ENCODE data around the gene ALG14.
"Not testable (repeated sequence)": the region's sequence is repeated elsewhere in the genome, so short reads cannot be mapped to it uniquely, and the experiment has no call there.

ALG14 gene

GRCh38 chr1:94947437-94947836 lies 125.3 kb downstream of the ALG14 start:
- DNase-seq (ENCODE audit: insufficient read length, low spot score) (no peak), FAIRE-seq (no peak)
- no peak for TF ChIP-seq POU2F2 (IDR thresholded peaks at IDR 0.05; ENCODE audit: low read depth, low read length)
- TF ChIP-seq POLR2AphosphoS5 (IDR thresholded peaks at IDR 0.05; ENCODE audit: low read depth, low read length), result no peak
- no peak for TF ChIP-seq POLR2A (IDR thresholded peaks at IDR 0.05; ENCODE audit: low read depth, low read length)
- TF ChIP-seq SPI1 (IDR thresholded peaks at IDR 0.05; ENCODE audit: low read depth, low read length), result no peak
- no peak for TF ChIP-seq PAX5 (IDR thresholded peaks at IDR 0.05; ENCODE audit: insufficient read depth, low read length, severe bottlenecking)
- TF ChIP-seq TAF1 (IDR thresholded peaks at IDR 0.05; ENCODE audit: low read depth, low read length), result no peak

GRCh38 chr1:94946886-94947285 lies 125.9 kb downstream of the ALG14 start:
- no peak for DNase-seq (ENCODE audit: insufficient read length, low spot score)
- TF ChIP-seq SPI1 (IDR thresholded peaks at IDR 0.05; ENCODE audit: low read depth, low read length), result no peak

GRCh38 chr1:94942171-94943128 lies 130.3 kb downstream of the ALG14 start:
- DNase-seq (ENCODE audit: insufficient read length, low spot score) (no peak), FAIRE-seq (no peak)

More at GRCh38 chr1:94946886-94947285, 125.9 kb downstream of the ALG14 start:
- FAIRE-seq, result no peak

GRCh38 chr1:94941480-94941879 lies 131.3 kb downstream of the ALG14 start:
- not testable (repeated sequence) for FAIRE-seq; DNase-seq (ENCODE audit: insufficient read length, low spot score)

More at GRCh38 chr1:94942171-94943128, 130.3 kb downstream of the ALG14 start:
- no peak for TF ChIP-seq PAX5 (IDR thresholded peaks at IDR 0.05; ENCODE audit: insufficient read depth, low read length, severe bottlenecking)
- no peak for TF ChIP-seq POLR2AphosphoS5 (IDR thresholded peaks at IDR 0.05; ENCODE audit: low read depth, low read length)
- TF ChIP-seq POU2F2 (IDR thresholded peaks at IDR 0.05; ENCODE audit: low read depth, low read length), result no peak
- TF ChIP-seq SPI1 (IDR thresholded peaks at IDR 0.05; ENCODE audit: low read depth, low read length), result no peak
- TF ChIP-seq TAF1 (IDR thresholded peaks at IDR 0.05; ENCODE audit: low read depth, low read length), result no peak
- TF ChIP-seq POLR2A (IDR thresholded peaks at IDR 0.05; ENCODE audit: low read depth, low read length), result no peak

- FAIRE-seq (no peak), DNase-seq (ENCODE audit: insufficient read length, low spot score) (no peak)
- TF ChIP-seq PAX5 (IDR thresholded peaks at IDR 0.05; ENCODE audit: insufficient read depth, low read length, severe bottlenecking) (no peak), SPI1 (IDR thresholded peaks at IDR 0.05; ENCODE audit: low read depth, low read length) (no peak), POLR2AphosphoS5 (IDR thresholded peaks at IDR 0.05; ENCODE audit: low read depth, low read length) (no peak), TAF1 (IDR thresholded peaks at IDR 0.05; ENCODE audit: low read depth, low read length) (no peak), POLR2A (IDR thresholded peaks at IDR 0.05; ENCODE audit: low read depth, low read length) (no peak), POU2F2 (IDR thresholded peaks at IDR 0.05; ENCODE audit: low read depth, low read length) (no peak)
Measured at GRCh38 chr1:94940738-94941137, 132.0 kb downstream of the ALG14 start.

GRCh38 chr1:94937820-94938219 lies 134.9 kb downstream of the ALG14 start:
- FAIRE-seq, result no peak
- no peak for DNase-seq (ENCODE audit: insufficient read length, low spot score)
- no peak for TF ChIP-seq PAX5 (IDR thresholded peaks at IDR 0.05; ENCODE audit: insufficient read depth, low read length, severe bottlenecking)
- TF ChIP-seq POLR2A (IDR thresholded peaks at IDR 0.05; ENCODE audit: low read depth, low read length), result no peak
- no peak for TF ChIP-seq POU2F2 (IDR thresholded peaks at IDR 0.05; ENCODE audit: low read depth, low read length)
- no peak for TF ChIP-seq POLR2AphosphoS5 (IDR thresholded peaks at IDR 0.05; ENCODE audit: low read depth, low read length)
- no peak for TF ChIP-seq SPI1 (IDR thresholded peaks at IDR 0.05; ENCODE audit: low read depth, low read length)
- no peak for TF ChIP-seq TAF1 (IDR thresholded peaks at IDR 0.05; ENCODE audit: low read depth, low read length)

GRCh38 chr1:94936861-94937620 lies 135.7 kb downstream of the ALG14 start:
- FAIRE-seq (no peak), DNase-seq (ENCODE audit: insufficient read length, low spot score) (no peak)
- TF ChIP-seq POLR2AphosphoS5 (IDR thresholded peaks at IDR 0.05; ENCODE audit: low read depth, low read length), result no peak
- TF ChIP-seq SPI1 (IDR thresholded peaks at IDR 0.05; ENCODE audit: low read depth, low read length), result no peak
- TF ChIP-seq POU2F2 (IDR thresholded peaks at IDR 0.05; ENCODE audit: low read depth, low read length), result no peak
- TF ChIP-seq PAX5 (IDR thresholded peaks at IDR 0.05; ENCODE audit: insufficient read depth, low read length, severe bottlenecking), result no peak
- no peak for TF ChIP-seq TAF1 (IDR thresholded peaks at IDR 0.05; ENCODE audit: low read depth, low read length)
- no peak for TF ChIP-seq POLR2A (IDR thresholded peaks at IDR 0.05; ENCODE audit: low read depth, low read length)

GRCh38 chr1:94935476-94935875 lies 137.3 kb downstream of the ALG14 start:
- DNase-seq (ENCODE audit: insufficient read length, low spot score) (no peak), FAIRE-seq (no peak)
- TF ChIP-seq SPI1 (IDR thresholded peaks at IDR 0.05; ENCODE audit: low read depth, low read length) (no peak), TAF1 (IDR thresholded peaks at IDR 0.05; ENCODE audit: low read depth, low read length) (no peak), POU2F2 (IDR thresholded peaks at IDR 0.05; ENCODE audit: low read depth, low read length) (no peak), POLR2AphosphoS5 (IDR thresholded peaks at IDR 0.05; ENCODE audit: low read depth, low read length) (no peak), POLR2A (IDR thresholded peaks at IDR 0.05; ENCODE audit: low read depth, low read length) (no peak), PAX5 (IDR thresholded peaks at IDR 0.05; ENCODE audit: insufficient read depth, low read length, severe bottlenecking) (no peak)

- no peak for DNase-seq (ENCODE audit: insufficient read length, low spot score)
- no peak for FAIRE-seq
- no peak for TF ChIP-seq POLR2AphosphoS5 (IDR thresholded peaks at IDR 0.05; ENCODE audit: low read depth, low read length)
- TF ChIP-seq SPI1 (IDR thresholded peaks at IDR 0.05; ENCODE audit: low read depth, low read length), result no peak
- no peak for TF ChIP-seq PAX5 (IDR thresholded peaks at IDR 0.05; ENCODE audit: insufficient read depth, low read length, severe bottlenecking)
- TF ChIP-seq TAF1 (IDR thresholded peaks at IDR 0.05; ENCODE audit: low read depth, low read length), result no peak
- TF ChIP-seq POLR2A (IDR thresholded peaks at IDR 0.05; ENCODE audit: low read depth, low read length), result no peak
- no peak for TF ChIP-seq POU2F2 (IDR thresholded peaks at IDR 0.05; ENCODE audit: low read depth, low read length)
Measured at GRCh38 chr1:94935034-94935433, 137.7 kb downstream of the ALG14 start.

Data from GM12891 (cell line).